Cardiac fibroblast (primary cell): ENCODE measurements around the gene CCNYL1.

Experiments
- DNase-seq, 2 donors: peaks; one replicate each; pipeline versions ENCODE4 v3.0.0 to v3.0.0-alpha.2; 2010; ENCODE audit warnings: low read depth in 2 of 2
- H3K4me3 ChIP-seq, 2 donors: replicated peaks in 1 of 2; 1 replicate in 1 of 2; 2 replicates in 1 of 2; pipeline ENCODE4 v1.5.1; 2011; ENCODE audit warnings: low read depth in 2 of 2, low read length in 2 of 2, mild to moderate bottlenecking in 2 of 2, moderate library complexity in 1 of 2
- TF ChIP-seq, protein P1 (sequence below): IDR thresholded peaks from one replicate; pipeline ENCODE4 v1.5.1; 2011; ENCODE audit warnings: low read depth, mild to moderate bottlenecking, low read length, inconsistent platforms

CCNYL1 gene

DNA sequence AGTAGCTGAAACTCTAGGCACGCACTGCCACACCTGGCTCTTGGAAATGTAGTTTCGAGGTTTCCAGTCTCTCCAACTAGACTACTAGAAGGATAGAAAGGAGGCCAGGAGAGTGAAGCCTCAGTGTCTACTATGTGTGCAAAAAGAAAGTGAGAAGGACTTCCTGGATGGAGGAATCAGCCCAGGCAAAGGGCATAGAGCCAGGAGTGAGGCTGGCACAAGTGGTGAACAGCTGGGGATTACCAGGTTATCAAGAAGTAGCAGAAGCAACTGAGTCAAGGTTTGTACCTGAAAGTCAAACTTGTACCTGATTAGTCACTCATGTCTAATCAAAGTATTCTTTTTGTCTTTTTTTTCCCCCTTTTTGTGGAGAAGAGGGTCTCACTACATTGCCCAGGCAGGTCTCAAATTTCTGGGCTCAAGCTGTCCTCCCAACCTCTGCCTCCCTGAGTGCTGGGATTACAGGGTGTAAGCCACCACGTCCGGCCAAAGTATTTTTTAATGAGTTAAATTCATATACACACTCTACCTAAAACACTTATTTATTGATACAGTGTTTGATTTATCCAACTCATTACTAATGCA lies 67.0 kb downstream of the CCNYL1 start:
- DNase-seq: no peak
- H3K4me3 ChIP-seq: no peak overlapping the region
- TF ChIP-seq, protein P1, sequence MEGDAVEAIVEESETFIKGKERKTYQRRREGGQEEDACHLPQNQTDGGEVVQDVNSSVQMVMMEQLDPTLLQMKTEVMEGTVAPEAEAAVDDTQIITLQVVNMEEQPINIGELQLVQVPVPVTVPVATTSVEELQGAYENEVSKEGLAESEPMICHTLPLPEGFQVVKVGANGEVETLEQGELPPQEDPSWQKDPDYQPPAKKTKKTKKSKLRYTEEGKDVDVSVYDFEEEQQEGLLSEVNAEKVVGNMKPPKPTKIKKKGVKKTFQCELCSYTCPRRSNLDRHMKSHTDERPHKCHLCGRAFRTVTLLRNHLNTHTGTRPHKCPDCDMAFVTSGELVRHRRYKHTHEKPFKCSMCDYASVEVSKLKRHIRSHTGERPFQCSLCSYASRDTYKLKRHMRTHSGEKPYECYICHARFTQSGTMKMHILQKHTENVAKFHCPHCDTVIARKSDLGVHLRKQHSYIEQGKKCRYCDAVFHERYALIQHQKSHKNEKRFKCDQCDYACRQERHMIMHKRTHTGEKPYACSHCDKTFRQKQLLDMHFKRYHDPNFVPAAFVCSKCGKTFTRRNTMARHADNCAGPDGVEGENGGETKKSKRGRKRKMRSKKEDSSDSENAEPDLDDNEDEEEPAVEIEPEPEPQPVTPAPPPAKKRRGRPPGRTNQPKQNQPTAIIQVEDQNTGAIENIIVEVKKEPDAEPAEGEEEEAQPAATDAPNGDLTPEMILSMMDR: no peak

DNA sequence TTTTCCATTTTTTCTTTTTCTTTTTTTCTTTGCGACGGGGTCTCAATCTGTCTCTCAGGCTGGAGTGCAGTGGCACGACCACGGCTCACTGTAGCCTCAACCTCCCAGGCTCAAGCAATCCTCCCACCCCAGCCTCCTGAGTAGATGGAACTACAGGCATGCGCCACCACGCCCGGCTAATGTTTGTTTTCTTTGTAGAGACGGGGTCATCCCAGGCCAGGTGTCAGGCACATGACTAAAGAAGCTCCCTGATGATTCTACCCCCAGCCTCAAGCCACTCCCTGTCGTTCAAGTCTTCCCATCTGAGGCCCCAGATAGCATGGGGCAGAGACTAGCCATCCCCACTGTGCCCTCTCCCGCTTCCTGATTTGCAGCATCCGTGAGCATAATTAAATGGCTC lies 68.1 kb downstream of the CCNYL1 start:
- H3K4me3 ChIP-seq: no peak overlapping the region
- TF ChIP-seq, protein P1: no peak
- DNase-seq: no peak

DNA sequence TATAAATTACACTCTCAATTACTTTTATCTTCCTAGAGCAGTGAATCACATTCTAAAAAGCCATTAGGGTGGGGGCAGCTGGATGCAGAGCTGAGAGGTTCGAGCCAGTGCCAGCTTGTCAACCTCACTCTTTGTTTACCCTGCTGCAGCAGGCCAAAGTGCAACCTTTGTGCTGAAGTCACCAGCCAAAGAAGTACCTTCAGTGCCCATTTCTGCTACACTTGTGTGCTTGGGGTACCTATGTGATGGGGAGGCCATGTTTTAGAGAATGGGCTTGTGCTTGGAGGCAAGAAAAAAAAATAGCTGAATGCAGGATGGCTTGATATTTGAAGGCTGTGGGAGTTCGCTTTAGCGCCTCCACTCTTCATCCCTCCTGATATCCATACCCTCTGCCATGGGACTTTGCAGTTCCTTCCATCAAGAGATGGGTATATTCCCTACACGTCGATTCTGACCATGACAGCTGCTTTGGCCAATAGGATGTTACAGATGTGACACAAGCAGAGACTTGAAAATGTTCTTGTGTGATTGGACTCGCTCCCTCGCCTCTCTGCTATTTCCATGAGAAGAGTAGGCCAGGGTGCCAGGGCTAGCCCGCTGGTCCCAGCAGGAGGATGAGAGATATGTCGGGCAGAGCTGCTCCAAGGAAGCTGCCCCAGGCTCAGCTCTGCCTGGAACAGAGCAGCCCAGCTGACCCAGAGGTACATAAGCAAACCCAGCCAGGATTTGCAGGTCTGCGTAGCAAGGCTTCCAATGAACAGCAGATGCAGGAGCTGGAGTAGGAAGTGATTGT lies 71.0 kb downstream of the CCNYL1 start:
- DNase-seq: no peak
- TF ChIP-seq, protein P1: no peak
- no peak overlapping the region for H3K4me3 ChIP-seq

DNA sequence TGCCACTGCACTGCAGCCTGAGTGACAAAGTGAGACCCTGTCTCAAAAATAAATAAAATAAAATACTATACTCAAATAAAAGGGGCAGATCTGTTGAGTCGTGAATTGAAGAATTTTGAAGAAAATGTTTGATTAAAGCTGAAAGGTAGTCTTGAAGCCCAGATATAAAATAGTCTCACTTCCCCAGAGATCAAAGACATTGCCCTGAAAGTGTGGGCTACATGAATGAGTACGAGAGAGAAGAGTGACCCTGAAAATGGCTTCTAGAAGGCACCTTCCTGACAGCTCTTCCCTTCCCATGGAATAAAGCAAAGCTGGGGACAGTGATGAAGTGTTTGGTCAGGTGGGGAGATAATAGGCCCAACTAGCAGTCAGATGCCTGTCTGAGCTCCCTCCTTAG lies 72.1 kb downstream of the CCNYL1 start:
- TF ChIP-seq, protein P1: no peak
- no peak for DNase-seq
- H3K4me3 ChIP-seq: no peak overlapping the region

DNA sequence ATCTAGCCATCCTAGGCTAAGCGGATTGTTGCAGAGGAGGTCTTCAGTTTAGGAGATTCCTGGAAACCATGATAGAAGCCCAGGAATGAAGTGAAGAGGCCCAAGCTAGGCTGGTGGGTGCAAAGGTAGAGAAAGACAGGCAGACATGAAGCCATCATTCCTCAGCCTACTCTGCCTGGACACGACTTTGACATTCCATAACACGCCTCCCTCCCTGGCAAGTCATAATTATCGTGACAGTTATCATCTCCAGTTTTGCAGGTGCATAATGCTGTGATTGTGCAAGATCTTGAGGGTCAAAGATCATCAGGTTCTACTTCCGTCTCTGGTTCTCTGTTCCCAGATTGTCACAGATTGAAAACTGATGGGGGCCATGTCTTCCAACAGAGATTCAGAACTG lies 73.5 kb downstream of the CCNYL1 start:
- H3K4me3 ChIP-seq: no peak overlapping the region
- no peak for DNase-seq
- TF ChIP-seq, protein P1: no peak

DNA sequence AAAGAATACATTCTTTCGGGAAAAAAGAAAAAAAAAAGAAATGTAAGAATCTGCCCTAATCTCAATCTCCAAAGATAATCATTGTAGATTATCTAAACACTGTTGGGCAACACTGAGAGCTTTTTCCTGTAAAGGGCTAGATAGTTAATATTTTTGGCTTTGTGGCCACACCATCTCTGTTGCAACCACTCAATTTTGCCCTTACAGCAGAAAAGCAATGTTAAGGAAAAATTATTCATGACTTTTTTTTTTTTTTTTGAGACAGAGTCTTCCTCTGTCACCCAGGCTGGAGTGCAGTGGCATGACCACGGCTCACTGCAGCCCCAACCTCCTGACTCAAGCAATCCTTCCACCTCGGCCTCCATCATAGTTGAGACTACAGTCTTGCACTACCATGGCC lies 75.6 kb downstream of the CCNYL1 start:
- TF ChIP-seq, protein P1: no peak

More for the DNA sequence above, 75.6 kb downstream of the CCNYL1 start:
- no peak overlapping the region for H3K4me3 ChIP-seq
- DNase-seq: no peak
